Ureter (tissue), 1 donor: Measurements from ENCODE around the gene NAB2. TPM values are rescaled to one million over a fixed set of nuclear protein-coding genes. Genes with fewer than 3 reads are reported as not detected.
"Not testable (repeated sequence)": the region's sequence is repeated elsewhere in the genome, so short reads cannot be mapped to it uniquely, and the experiment has no call there.

Source experiments
- DNase-seq: peaks from one replicate; pipeline ENCODE4 v3.0.0-alpha.2; 2020; ENCODE audit warnings: low spot score
- total RNA-seq: library from RNA; stranded (reverse); gene quantifications from one replicate; pipeline ENCODE4 v1.2.4, GENCODE V29; 2023
- donor health status: DM: yes; HTN: yes; CAD: no.

The NAB2 gene
- total RNA-seq, 1 donor from 2014 or later: 16.2 TPM

- peak; percentile 91 for DNase-seq
These were observed 22.3 kb downstream of the NAB2 start, which contains the start of gene STAT6 for GRCh38 chr12:57111031-57111734. TSS of gene STAT6 (minus strand) at chr12:57111362. CDS start at chr12:57108278, 3,084 bp downstream.

GRCh38 chr12:57112492-57113294 is 23.8 kb downstream of the NAB2 start:
- no peak for DNase-seq

GRCh38 chr12:57116580-57117281 is 27.8 kb downstream of the NAB2 start:
- DNase-seq: no peak

GRCh38 chr12:57118711-57119271 is 29.9 kb downstream of the NAB2 start:
- DNase-seq: no peak

- no peak for DNase-seq
These were observed 30.6 kb downstream of the NAB2 start for GRCh38 chr12:57119294-57120085.

GRCh38 chr12:57120718-57121117 is 31.8 kb downstream of the NAB2 start:
- not testable (repeated sequence) for DNase-seq

GRCh38 chr12:57123813-57124212 is 34.9 kb downstream of the NAB2 start:
- no peak for DNase-seq

- DNase-seq: peak; percentile 84
These were observed 35.5 kb downstream of the NAB2 start for GRCh38 chr12:57124261-57124877.

- DNase-seq: no peak
These were observed 37.1 kb downstream of the NAB2 start for GRCh38 chr12:57126061-57126460.

GRCh38 chr12:57126561-57126960 is 37.6 kb downstream of the NAB2 start:
- no peak for DNase-seq

GRCh38 chr12:57127101-57127725 is 38.3 kb downstream of the NAB2 start:
- peak; percentile 82 for DNase-seq

- peak; percentile 84 for DNase-seq
These were observed 39.0 kb downstream of the NAB2 start, which contains the start of gene LRP1 for GRCh38 chr12:57127726-57128518. TSS of gene LRP1 (plus strand) at chr12:57128483. CDS start at chr12:57128965, 482 bp downstream.

- no peak for DNase-seq
These were observed 39.8 kb downstream of the NAB2 start for GRCh38 chr12:57128519-57129247.

- DNase-seq: no peak
These were observed 40.5 kb downstream of the NAB2 start for GRCh38 chr12:57129321-57129842.

- DNase-seq: no peak
These were observed 41.0 kb downstream of the NAB2 start for GRCh38 chr12:57129889-57130288.

- no peak for DNase-seq
These were observed 42.0 kb downstream of the NAB2 start for GRCh38 chr12:57130941-57131340.

- no peak for DNase-seq
These were observed 43.2 kb downstream of the NAB2 start for GRCh38 chr12:57131896-57132744.
